Measurements from ENCODE around the gene LGALS7.

The LGALS7 gene

DNA sequence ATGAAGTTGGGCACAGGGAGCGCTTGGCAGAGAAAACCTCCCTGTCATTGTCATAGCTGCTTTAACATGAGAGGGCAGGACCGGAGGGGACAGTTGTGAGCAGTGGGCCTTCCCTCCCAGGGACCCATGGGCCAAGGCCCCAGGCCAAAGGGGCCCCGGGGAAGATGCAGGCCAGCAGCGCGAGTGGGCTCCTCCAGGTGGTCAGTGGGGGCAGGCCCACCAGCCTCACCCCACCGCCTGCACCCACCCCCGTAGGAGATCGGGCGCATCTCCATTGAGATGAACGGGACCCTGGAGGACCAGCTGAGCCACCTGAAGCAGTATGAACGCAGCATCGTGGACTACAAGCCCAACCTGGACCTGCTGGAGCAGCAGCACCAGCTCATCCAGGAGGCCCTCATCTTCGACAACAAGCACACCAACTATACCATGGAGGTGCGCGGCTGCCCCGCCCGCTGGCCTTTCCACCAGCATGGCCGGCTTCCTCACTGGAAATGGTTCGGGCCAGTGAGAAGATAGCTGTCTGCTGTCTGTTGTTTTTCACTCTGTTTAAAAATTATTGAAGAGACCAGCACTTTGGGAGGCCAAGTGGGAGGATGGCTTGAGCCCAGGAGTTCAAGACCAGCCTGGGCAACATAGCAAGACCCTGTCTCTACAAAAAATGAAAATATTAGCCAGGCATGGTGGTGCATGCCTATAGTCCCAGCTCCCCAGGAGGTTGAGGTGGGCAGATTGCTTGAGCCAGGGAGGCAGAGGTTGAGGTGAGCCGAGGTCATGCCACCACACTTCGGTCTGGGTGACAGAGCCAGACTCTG is 47.6 kb downstream of the LGALS7 start:
- ATAC-seq: no peak

DNA sequence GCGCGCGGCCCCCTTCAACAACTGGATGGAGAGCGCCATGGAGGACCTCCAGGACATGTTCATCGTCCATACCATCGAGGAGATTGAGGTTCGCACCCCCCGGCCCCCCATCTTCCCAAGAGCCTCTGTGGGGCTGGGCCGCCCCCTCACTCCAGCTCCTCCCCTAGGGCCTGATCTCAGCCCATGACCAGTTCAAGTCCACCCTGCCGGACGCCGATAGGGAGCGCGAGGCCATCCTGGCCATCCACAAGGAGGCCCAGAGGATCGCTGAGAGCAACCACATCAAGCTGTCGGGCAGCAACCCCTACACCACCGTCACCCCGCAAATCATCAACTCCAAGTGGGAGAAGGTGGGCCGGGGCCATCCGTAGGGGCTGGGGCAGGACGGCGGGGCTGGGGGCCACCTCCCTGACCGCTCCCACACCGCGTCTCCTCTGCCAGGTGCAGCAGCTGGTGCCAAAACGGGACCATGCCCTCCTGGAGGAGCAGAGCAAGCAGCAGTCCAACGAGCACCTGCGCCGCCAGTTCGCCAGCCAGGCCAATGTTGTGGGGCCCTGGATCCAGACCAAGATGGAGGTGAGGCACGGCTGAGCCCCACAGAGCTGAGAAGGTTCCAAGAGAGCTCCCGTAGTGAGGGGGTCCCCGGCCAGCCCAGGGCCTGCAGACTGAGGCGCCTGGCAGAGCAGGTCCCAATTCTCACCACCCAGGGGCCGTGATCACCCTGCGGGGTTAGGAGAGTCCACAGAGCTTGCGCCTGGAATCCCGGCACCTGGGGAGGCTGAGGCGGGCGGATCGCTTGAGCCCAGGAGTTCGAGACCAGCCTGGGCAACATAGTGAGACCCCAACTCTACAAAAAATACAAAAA is 49.1 kb downstream of the LGALS7 start:
- no peak for ATAC-seq

DNA sequence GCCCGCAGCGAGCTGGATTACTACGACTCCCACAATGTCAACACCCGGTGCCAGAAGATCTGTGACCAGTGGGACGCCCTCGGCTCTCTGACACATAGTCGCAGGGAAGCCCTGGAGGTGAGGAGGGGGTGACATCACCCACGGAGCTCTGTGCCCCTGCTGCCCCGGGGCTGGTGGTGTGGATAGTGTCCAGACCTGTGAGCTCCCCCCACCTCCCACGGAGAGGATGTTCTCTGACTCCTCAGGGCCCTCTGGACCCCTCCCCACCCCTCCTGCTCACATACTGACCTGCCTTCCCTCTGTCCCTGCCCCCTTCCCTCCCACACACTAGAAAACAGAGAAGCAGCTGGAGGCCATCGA is 49.7 kb downstream of the LGALS7 start:
- no peak for ATAC-seq

DNA sequence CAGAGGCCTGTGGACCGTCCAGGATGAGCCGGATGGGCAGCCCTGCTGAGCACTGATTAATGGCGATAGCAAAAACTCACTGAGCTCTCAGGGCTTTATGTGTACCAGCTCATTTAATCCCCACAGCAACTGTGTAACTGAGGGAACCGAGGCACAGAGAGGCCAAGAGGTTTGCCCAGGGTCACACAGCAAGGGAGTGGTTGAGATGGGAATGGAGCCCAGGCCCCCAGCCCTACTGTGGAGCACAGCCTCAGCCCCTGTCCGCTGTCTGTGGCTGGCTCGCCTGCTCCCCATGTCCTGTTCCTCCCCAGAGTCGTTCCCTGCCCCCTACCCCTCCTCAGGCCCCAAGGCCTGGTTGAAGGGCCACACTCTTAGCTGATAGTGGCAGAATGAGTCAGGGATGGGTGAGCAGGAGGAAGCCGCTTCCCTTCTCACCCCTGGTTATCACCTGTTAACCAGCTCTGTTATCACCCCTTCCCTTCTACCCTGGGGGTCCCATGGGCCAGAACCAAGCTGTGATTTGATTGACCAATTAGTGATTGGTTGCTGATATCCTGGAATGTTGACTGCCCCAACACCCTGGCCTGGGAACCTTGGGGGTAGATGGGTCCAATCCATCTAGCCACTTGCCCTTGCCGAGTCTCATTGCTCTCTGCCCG is 50.2 kb downstream of the LGALS7 start:
- ATAC-seq: no peak

DNA sequence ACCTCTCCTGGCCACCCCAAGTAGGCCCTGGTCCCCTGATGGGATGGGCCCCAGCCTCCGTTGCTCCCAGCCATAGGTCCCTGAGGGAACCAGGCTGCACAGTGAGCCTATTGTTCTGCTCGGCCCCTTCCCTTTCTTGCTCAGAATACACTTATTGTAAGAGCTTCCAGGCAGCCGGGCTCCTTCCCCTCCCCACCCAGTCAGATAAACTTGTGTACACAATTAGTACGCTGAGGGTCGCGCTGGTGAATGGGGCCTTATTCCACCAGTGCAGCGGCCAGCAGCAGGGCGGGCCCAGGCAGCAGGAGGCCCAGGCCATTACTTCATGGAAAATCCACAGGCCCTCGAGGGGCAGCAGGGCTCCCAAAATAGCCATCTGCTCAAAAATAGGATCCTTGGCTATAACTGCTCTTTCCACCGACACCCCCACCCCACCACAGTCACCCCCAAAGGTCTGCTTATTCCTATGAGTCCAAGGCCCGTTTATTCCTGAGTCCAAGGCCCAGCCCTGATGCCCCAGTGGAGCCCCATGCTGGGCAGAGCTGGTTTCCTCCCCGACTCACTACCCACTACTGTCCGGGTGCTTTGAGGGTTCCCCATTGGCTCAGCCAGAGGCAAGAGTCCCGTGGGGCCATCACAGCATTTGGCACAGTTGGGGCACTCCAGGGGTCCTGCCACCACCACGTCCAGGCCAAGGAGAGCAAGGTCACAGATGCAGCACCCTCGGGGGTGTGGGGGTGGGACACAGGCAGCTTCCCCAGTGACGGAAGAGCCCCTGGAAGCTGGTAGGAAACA is 51.1 kb downstream of the LGALS7 start:
- no peak for ATAC-seq

DNA sequence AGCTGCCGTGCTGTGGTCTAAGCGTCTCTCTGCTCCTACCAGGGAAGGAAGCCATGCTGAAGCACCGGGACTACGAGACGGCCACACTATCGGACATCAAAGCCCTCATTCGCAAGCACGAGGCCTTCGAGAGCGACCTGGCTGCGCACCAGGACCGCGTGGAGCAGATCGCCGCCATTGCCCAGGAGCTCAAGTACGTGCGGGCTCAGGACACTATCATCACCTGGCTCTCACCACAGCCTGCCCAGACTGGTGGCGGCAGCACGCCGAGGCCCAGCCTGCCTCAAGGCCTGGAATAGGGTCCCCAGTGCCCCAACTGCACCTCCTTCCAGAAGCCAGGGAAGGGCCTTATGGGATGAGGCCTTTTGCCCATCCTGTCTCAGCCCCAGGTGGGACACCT is 51.8 kb downstream of the LGALS7 start:
- no peak for ATAC-seq

Data from activated CD4-positive, CD25-positive, alpha-beta regulatory T cell treated with anti-CD3 and anti-CD28 coated beads, Interleukin-2, amount 50 U/mL, for 24 hours (primary cell).